GM12878 (cell line): ENCODE measurements around the gene ATP6V0E2. TPM values are rescaled to one million over a fixed set of nuclear protein-coding genes. Genes with fewer than 3 reads are reported as not detected.

Source experiments
- ATF7 ChIP-seq: fragments of 450-650 bp; IDR thresholded peaks from 2 replicates; pipeline ENCODE4 v1.6.1; 2016; ENCODE audit warnings: low read depth, mild to moderate bottlenecking
- CBX3 ChIP-seq: fragments of 200-600 bp; sonication (generic); IDR thresholded peaks from 2 replicates; pipeline ENCODE4 v1.6.1; 2016; ENCODE audit warnings: low read depth, borderline replicate concordance
- DPF2 ChIP-seq: fragments of 450-650 bp; IDR thresholded peaks from 2 replicates; pipeline ENCODE4 v1.6.1; 2017; ENCODE audit warnings: mild to moderate bottlenecking
- EED ChIP-seq: sonication (generic); IDR thresholded peaks from 2 replicates; pipeline ENCODE4 v1.6.1; 2016; ENCODE audit warnings: antibody characterized with exemption, low read depth
- ESRRA ChIP-seq: IDR thresholded peaks from 2 replicates; pipeline ENCODE4 v1.6.1; 2012; ENCODE audit warnings: mild to moderate bottlenecking, low read length, improper control_type of control experiment
- ETV6 ChIP-seq, 2 experiments: fragments of 450-650 bp in 1 of 2; IDR thresholded peaks in 1 of 2; conservative IDR thresholded peaks in 1 of 2; 2 replicates each; pipeline ENCODE4 v1.6.1; 2014; ENCODE audit warnings: antibody characterized with exemption in 1 of 2, borderline replicate concordance in 1 of 2, low read depth in 1 of 2, mild to moderate bottlenecking in 1 of 2, moderate library complexity in 1 of 2
- HDAC2 ChIP-seq: fragments of 200-600 bp; sonication (generic); IDR thresholded peaks from 2 replicates; pipeline ENCODE4 v1.6.1; 2017
- HDAC6 ChIP-seq: fragments of 200-600 bp; sonication (generic); IDR thresholded peaks from one replicate; pipeline ENCODE4 v1.8.0; 2017; ENCODE audit warnings: antibody characterized with exemption; ENCODE audit not compliant: unreplicated experiment
- HDGF ChIP-seq: fragments of 450-650 bp; IDR thresholded peaks from 2 replicates; pipeline ENCODE4 v1.6.1; 2016; ENCODE audit warnings: antibody characterized with exemption
- IKZF1 ChIP-seq: fragments of 450-650 bp; conservative IDR thresholded peaks from 2 replicates; pipeline ENCODE4 v1.6.1; 2017; ENCODE audit warnings: antibody characterized with exemption, mild to moderate bottlenecking
- IKZF2 ChIP-seq, 2 experiments: fragments of 450-650 bp; IDR thresholded peaks; 2 replicates each; pipeline ENCODE4 v1.6.1; 2017; ENCODE audit warnings: mild to moderate bottlenecking in 2 of 2, moderate library complexity in 2 of 2
- PAX5 ChIP-seq: IDR thresholded peaks from 2 replicates; pipeline ENCODE4 v1.6.1; 2011; ENCODE audit warnings: low read depth, low read length, borderline replicate concordance
- POU2F2 ChIP-seq: IDR thresholded peaks from 3 replicates; pipeline ENCODE4 v1.6.1; 2011; ENCODE audit warnings: low read depth, mild to moderate bottlenecking, low read length, borderline replicate concordance
- RELA ChIP-seq: fragments of 450-650 bp; IDR thresholded peaks from 2 replicates; pipeline ENCODE4 v1.8.0; 2014; ENCODE audit warnings: borderline replicate concordance; ENCODE audit not compliant: partially characterized antibody
- SREBF1 ChIP-seq: IDR thresholded peaks from 2 replicates; pipeline ENCODE4 v1.6.1; 2012; ENCODE audit warnings: mild to moderate bottlenecking, low read length
- SUPT20H ChIP-seq: IDR thresholded peaks from 2 replicates; pipeline ENCODE4 v1.6.1; 2011; ENCODE audit warnings: low read depth, mild to moderate bottlenecking, low read length, moderate library complexity, borderline replicate concordance; ENCODE audit not compliant: control insufficient read depth
- SUZ12 ChIP-seq: fragments of 200-600 bp; sonication (generic); IDR thresholded peaks from one replicate; pipeline ENCODE4 v1.6.1; 2018; ENCODE audit warnings: antibody characterized with exemption, mild to moderate bottlenecking; ENCODE audit not compliant: unreplicated experiment
- ZNF207 ChIP-seq: fragments of 450-650 bp; IDR thresholded peaks from 2 replicates; pipeline ENCODE4 v1.6.1; 2014; ENCODE audit warnings: antibody characterized with exemption, mild to moderate bottlenecking, borderline replicate concordance
- ZNF384 ChIP-seq: IDR thresholded peaks from 2 replicates; pipeline ENCODE4 v1.6.1; 2012; ENCODE audit warnings: low read depth, mild to moderate bottlenecking, low read length, improper control_type of control experiment, borderline replicate concordance
- polyA plus RNA-seq, 11 experiments: library from polyadenylated mRNA; depleted of rRNA in 4 of 11; unstranded in 6 of 11; stranded (reverse) in 5 of 11; fragments of >200 nt; fragmentation: Nextera tagmentation in 4 of 11; fragmentation: Illumina TruSeq in 1 of 11; extraction: Ambion mirVana in 4 of 11; extraction: Trizol in 1 of 11; gene quantifications; 1 replicate in 1 of 11; 2 replicates in 10 of 11; pipeline versions ENCODE4 v1.2.1 to v1.2.3, GENCODE V29; 2011 to 2016; ENCODE audit warnings: inconsistent platforms in 2 of 11, missing spikeins in 2 of 11, low read depth in 1 of 11
- total RNA-seq, 4 experiments: library from RNA; depleted of rRNA in 3 of 4; stranded (reverse); fragments of >200 nt in 3 of 4; fragmentation: Illumina TruSeq in 1 of 4; extraction: Trizol in 1 of 4; gene quantifications; 2 replicates each; pipeline versions ENCODE4 v1.2.1 to v1.2.3, GENCODE V29; 2013 to 2021
- TF ChIP-seq, protein P1 (sequence below): fragments of 450-650 bp; IDR thresholded peaks from 2 replicates; pipeline ENCODE4 v1.6.1; 2017; ENCODE audit warnings: mild to moderate bottlenecking, moderate library complexity
- TF ChIP-seq, protein P2 (sequence below): fragments of 450-650 bp; IDR thresholded peaks from 2 replicates; pipeline ENCODE4 v1.6.1; 2017; ENCODE audit warnings: low read depth, mild to moderate bottlenecking, moderate library complexity
- TF ChIP-seq, protein P3 (sequence below): fragments of 450-650 bp; IDR thresholded peaks from 2 replicates; pipeline ENCODE4 v1.6.1; 2016; ENCODE audit warnings: mild to moderate bottlenecking
- TF ChIP-seq, protein P4 (sequence below): IDR thresholded peaks from 2 replicates; pipeline ENCODE4 v1.6.1; 2011; ENCODE audit warnings: borderline replicate concordance, low read depth, mild to moderate bottlenecking, moderate library complexity, mixed read lengths, low read length; ENCODE audit not compliant: insufficient read depth; ENCODE audit errors: extremely low read length

The ATP6V0E2 gene
- total and polyA plus RNA-seq, 10 of the 15 experiments (the other 5 are each of a cell fraction or from before 2014, with no cell fraction given), result 1.5 to 54.7 (median 27.6) TPM

DNA sequence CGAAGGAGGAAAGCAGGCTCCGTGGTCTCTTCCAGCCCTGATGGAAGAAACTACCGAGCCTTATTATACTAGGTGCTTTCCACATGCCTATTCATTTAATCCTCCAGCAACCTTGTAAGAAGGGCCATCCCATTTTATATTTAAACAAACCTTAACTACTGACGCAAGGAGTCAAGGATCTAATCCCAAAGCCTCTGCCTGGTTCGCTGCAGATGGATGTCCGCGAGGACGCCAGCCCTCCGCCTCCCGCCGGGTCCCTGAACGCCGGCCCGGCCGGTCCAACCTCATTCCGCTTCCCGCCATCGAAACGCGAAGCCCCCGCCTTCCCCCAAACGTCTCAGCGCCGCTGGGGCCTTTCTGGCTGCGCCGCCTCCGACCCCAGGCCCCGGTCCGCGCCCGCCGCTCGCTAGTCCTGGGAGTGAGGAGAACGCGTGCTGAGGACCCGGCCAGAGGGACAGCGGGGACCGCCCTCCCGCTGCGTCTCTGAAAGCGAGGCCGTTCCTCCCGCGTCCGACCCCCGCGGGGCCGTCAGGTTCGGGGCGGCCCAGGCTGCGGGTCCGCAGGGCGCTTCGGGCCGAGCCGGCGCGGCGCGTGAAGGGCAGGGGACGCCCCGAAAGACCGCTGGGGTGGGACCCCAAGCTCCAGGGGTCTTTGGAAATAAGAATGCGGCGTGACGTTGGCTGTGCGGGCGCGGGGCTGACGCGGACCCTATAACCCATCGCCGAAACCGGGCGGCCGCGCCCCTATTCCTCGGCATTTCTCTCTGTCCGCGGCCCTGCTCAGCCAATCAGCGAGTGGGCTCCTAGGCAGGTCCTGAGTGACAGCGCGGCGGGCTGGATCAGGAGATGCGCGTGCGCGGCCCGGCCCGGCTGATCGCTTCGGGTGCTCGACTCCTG, at the start of gene ATP6V0E2 (continued):
- TF ChIP-seq DPF2, result peak; percentile 78; the same call in 1 of the 2 replicates
- no peak for TF ChIP-seq SREBF1
- no peak for TF ChIP-seq SUPT20H
- TF ChIP-seq ESRRA, result no peak
- TF ChIP-seq ZNF207, result no peak
- no peak for TF ChIP-seq RELA
- no peak for TF ChIP-seq CBX3
- no peak for TF ChIP-seq HDAC6
- TF ChIP-seq, protein P1, sequence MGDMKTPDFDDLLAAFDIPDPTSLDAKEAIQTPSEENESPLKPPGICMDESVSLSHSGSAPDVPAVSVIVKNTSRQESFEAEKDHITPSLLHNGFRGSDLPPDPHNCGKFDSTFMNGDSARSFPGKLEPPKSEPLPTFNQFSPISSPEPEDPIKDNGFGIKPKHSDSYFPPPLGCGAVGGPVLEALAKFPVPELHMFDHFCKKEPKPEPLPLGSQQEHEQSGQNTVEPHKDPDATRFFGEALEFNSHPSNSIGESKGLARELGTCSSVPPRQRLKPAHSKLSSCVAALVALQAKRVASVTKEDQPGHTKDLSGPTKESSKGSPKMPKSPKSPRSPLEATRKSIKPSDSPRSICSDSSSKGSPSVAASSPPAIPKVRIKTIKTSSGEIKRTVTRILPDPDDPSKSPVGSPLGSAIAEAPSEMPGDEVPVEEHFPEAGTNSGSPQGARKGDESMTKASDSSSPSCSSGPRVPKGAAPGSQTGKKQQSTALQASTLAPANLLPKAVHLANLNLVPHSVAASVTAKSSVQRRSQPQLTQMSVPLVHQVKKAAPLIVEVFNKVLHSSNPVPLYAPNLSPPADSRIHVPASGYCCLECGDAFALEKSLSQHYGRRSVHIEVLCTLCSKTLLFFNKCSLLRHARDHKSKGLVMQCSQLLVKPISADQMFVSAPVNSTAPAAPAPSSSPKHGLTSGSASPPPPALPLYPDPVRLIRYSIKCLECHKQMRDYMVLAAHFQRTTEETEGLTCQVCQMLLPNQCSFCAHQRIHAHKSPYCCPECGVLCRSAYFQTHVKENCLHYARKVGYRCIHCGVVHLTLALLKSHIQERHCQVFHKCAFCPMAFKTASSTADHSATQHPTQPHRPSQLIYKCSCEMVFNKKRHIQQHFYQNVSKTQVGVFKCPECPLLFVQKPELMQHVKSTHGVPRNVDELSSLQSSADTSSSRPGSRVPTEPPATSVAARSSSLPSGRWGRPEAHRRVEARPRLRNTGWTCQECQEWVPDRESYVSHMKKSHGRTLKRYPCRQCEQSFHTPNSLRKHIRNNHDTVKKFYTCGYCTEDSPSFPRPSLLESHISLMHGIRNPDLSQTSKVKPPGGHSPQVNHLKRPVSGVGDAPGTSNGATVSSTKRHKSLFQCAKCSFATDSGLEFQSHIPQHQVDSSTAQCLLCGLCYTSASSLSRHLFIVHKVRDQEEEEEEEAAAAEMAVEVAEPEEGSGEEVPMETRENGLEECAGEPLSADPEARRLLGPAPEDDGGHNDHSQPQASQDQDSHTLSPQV, result 0 out of 2 replicates have a peak, but pooled peaks have one; percentile 14
- TF ChIP-seq HDAC2, result no peak
- TF ChIP-seq, protein P2, sequence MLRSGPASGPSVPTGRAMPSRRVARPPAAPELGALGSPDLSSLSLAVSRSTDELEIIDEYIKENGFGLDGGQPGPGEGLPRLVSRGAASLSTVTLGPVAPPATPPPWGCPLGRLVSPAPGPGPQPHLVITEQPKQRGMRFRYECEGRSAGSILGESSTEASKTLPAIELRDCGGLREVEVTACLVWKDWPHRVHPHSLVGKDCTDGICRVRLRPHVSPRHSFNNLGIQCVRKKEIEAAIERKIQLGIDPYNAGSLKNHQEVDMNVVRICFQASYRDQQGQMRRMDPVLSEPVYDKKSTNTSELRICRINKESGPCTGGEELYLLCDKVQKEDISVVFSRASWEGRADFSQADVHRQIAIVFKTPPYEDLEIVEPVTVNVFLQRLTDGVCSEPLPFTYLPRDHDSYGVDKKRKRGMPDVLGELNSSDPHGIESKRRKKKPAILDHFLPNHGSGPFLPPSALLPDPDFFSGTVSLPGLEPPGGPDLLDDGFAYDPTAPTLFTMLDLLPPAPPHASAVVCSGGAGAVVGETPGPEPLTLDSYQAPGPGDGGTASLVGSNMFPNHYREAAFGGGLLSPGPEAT, result no peak
- no peak for TF ChIP-seq IKZF2 (IDR thresholded peaks at IDR 0.05)
- peak; percentile 100 for TF ChIP-seq IKZF1
- TF ChIP-seq SUZ12, result no peak
- TF ChIP-seq POU2F2, result no peak
- no peak for TF ChIP-seq ETV6 (conservative IDR thresholded peaks at IDR 0.05 in 1 of 2, IDR thresholded peaks at IDR 0.05 in 1 of 2; ENCODE audit: borderline replicate concordance in 1 of 2, low read depth in 1 of 2)
- no peak for TF ChIP-seq EED
- no peak for TF ChIP-seq PAX5
- TF ChIP-seq ZNF384, result no peak
- no peak for TF ChIP-seq HDGF
- TF ChIP-seq, protein P3, sequence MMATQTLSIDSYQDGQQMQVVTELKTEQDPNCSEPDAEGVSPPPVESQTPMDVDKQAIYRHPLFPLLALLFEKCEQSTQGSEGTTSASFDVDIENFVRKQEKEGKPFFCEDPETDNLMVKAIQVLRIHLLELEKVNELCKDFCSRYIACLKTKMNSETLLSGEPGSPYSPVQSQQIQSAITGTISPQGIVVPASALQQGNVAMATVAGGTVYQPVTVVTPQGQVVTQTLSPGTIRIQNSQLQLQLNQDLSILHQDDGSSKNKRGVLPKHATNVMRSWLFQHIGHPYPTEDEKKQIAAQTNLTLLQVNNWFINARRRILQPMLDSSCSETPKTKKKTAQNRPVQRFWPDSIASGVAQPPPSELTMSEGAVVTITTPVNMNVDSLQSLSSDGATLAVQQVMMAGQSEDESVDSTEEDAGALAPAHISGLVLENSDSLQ, result peak; percentile 98
- TF ChIP-seq, protein P4, sequence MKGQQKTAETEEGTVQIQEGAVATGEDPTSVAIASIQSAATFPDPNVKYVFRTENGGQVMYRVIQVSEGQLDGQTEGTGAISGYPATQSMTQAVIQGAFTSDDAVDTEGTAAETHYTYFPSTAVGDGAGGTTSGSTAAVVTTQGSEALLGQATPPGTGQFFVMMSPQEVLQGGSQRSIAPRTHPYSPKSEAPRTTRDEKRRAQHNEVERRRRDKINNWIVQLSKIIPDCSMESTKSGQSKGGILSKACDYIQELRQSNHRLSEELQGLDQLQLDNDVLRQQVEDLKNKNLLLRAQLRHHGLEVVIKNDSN, result no peak
- no peak for TF ChIP-seq ATF7
